HG03565 (cell line): ENCODE measurements around the gene MBTPS1.
"Not testable (repeated sequence)": the region's sequence is repeated elsewhere in the genome, so short reads cannot be mapped to it uniquely, and the experiment has no call there.

Experiments
- ATAC-seq: cut with Tn5 transposase; IDR thresholded peaks from one replicate; pipeline ENCODE4 v1.9.1; 2021; ENCODE audit warnings: mild to moderate bottlenecking, moderate library complexity; ENCODE audit not compliant: unreplicated experiment

MBTPS1 gene

GRCh38 chr16:84137769-84138357 lies 21.1 kb upstream of the MBTPS1 start:
- ATAC-seq, result no peak

- no peak for ATAC-seq
Measured at GRCh38 chr16:84137287-84137686, 20.5 kb upstream of the MBTPS1 start.

GRCh38 chr16:84136331-84137125 lies 19.8 kb upstream of the MBTPS1 start:
- no peak for ATAC-seq

GRCh38 chr16:84132527-84133285 lies 16.0 kb upstream of the MBTPS1 start:
- ATAC-seq, result no peak

GRCh38 chr16:84131117-84131516 lies 14.4 kb upstream of the MBTPS1 start:
- no peak for ATAC-seq

GRCh38 chr16:84124257-84125073 lies 7.7 kb upstream of the MBTPS1 start:
- ATAC-seq, result no peak

- no peak for ATAC-seq
Measured at GRCh38 chr16:84121007-84121406, 4.3 kb upstream of the MBTPS1 start.

GRCh38 chr16:84120023-84120422 lies 3.3 kb upstream of the MBTPS1 start:
- ATAC-seq, result no peak

- no peak for ATAC-seq
Measured at GRCh38 chr16:84119368-84119767, 2.6 kb upstream of the MBTPS1 start.

- not testable (repeated sequence) for ATAC-seq
Measured at GRCh38 chr16:84118315-84118714, 1.6 kb upstream of the MBTPS1 start.

- ATAC-seq, result no peak
Measured at GRCh38 chr16:84117494-84117843, 727 bp upstream of the MBTPS1 start.

- ATAC-seq, result no peak
Measured at GRCh38 chr16:84115919-84116719, 623 bp downstream of the MBTPS1 start.

- not testable (repeated sequence) for ATAC-seq
Measured at GRCh38 chr16:84111949-84112348, 4.8 kb downstream of the MBTPS1 start.

- ATAC-seq, result no peak
Measured at GRCh38 chr16:84111525-84111924, 5.2 kb downstream of the MBTPS1 start.

- ATAC-seq, result no peak
Measured at GRCh38 chr16:84110527-84110926, 6.2 kb downstream of the MBTPS1 start.

- no peak for ATAC-seq
Measured at GRCh38 chr16:84109598-84110335, 7.0 kb downstream of the MBTPS1 start.

GRCh38 chr16:84107921-84108320 lies 8.8 kb downstream of the MBTPS1 start:
- no peak for ATAC-seq

GRCh38 chr16:84105948-84106740 lies 10.6 kb downstream of the MBTPS1 start:
- ATAC-seq, result no peak

- ATAC-seq, result no peak
Measured at GRCh38 chr16:84105301-84105815, 11.4 kb downstream of the MBTPS1 start.
